Stimulated activated CD4-positive, alpha-beta T cell treated with anti-CD3 and anti-CD28 coated beads, Interleukin-15, amount 100 ng/mL, for 48 hours (primary cell): ENCODE measurements around the gene AQR.

Experiments used
- DNase-seq, 2 donors: peaks; one replicate each; pipeline ENCODE4 v3.0.0-alpha.2; 2020; ENCODE audit warnings: low read depth in 2 of 2

Gene AQR

DNA sequence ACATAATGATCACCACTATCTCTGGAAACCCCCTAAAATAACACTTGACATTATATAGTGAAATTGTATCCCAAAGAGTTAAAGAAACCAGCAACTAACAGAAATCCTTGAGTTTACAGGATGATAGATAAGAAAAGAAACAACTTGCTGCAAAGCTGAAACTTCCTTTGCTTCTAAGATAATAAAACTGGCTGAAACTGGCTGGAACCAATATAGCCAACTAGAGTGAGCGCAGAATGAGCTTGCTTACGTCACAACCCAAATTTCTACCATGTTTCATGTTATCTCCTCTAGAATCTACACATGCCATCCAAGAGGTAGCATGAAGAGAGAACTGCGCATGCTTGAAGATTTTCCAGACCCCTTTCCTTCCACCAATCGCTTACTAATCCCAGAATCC is 90.4 kb downstream of the AQR start:
- DNase-seq: no peak

DNA sequence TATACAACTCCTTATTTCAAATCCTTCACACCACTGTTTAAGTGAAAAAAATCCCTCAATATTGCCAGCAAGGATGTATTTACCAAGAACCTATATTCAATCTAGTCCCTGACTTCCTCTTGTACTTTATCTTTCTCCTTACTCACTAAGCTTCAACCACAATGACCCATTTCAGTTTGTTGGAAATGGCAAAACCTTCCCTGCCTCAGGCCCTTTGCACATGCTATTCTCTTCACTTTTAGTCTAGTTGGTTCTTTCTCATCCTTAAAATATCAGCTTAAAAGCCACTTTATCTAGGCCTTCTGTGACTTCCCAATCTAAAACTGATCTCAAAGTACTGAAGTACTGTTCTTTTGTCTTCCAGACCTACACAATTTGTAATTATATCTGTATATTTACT is 92.9 kb downstream of the AQR start:
- no peak for DNase-seq

GRCh38 chr15:34869110-34869509 is 100.4 kb downstream of the AQR start:
- DNase-seq: no peak

DNA sequence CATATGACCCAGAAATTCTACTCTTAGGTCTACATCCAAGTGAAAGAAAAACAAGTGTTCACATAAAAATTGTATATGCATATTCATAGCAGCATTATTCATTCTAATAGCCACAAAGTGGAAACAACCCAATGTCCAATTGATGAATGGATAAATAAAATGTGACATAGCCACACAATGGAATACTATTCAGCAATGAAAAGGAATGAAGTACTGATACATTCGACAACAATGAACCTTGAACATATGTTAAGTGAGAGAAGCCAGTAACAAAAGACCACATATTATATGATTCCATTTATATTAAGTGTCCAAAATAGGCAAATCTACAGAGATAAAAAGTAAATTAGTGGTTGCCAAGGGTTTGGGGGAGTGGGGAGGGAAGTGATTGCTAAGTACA is 104.0 kb downstream of the AQR start:
- no peak for DNase-seq

GRCh38 chr15:34861214-34861613 is 108.3 kb downstream of the AQR start:
- DNase-seq: no peak

- no peak for DNase-seq
These were observed 113.6 kb downstream of the AQR start for GRCh38 chr15:34855893-34856292.

- DNase-seq: no peak
These were observed 114.1 kb downstream of the AQR start for GRCh38 chr15:34855413-34855812.

DNA sequence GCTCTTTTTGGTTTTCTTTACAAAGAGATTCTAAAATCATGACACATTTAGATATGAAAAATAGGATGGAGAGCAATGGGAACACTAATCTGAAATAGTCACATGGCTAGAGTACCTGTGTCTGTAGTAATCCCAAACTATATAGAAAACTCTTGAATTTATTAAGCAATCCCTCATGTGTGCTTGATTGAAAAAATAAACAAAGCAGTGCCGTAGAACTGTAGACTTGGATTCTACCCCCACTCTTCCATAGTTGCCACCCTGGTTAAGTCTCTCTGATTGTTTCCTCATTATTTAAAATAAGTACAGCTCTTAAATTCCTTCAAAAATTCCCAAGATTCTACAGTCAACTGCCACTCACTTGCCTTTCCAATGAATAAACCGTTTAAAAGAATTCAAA is 115.3 kb downstream of the AQR start:
- DNase-seq: no peak

- no peak for DNase-seq
These were observed 116.4 kb downstream of the AQR start for GRCh38 chr15:34853001-34853758.

DNA sequence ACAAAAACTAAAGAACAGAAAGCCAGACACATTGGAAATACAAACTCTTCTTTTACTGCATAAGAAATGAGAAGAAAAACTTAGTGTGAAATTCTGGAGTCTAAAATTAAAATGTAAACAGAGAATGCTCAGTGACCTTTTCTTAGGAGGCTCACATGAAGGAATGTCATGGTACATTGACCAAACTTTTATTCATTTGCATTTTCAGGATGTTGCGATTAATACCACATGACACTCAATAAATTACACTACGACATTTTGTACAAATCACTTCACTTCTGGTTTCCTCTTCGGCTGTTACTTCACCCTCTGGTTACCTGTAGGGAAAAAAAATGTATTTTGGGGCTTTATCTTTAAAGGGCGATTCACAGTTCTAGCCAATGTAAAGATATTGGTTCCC is 117.8 kb downstream of the AQR start:
- no peak for DNase-seq

DNA sequence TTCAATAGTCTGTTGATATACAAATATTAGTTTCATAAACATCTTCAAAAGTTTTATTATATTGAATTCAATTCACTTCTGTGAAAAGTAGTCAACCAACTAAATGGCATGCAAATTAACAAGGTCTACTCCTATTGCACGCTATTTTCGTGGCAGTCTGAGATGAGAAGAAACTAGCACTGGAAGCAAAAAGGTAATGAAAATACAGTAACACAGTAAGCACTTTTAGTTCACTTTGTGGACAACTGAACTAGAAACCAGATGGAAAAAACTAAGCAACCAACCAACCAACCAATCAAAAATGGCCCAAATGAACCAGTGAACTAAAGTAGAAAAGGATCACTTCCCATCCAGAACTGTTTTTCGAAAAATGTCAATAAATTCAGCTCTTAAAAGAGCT is 118.5 kb downstream of the AQR start:
- DNase-seq: no peak

DNA sequence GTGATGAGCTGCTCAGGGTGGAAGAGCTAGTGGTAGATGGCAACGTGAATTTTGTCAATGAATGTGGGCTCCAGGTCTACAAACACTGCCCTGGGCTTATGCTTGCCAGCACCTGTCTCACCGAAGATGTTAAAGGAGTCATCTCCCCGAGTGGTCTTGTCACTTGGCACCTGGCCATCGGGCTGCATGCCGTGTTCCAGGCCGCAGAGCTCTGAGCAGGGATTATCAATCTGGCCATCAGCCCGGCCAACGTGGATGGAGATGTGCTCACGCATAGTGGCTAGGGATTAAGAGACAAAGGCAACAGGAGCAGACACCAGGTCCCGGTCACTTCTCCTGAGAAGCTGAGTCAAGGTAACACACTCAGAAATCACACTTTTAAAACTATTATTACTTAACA is 119.4 kb downstream of the AQR start:
- DNase-seq: no peak

- no peak for DNase-seq
These were observed 120.1 kb downstream of the AQR start for GRCh38 chr15:34849364-34849959.

- DNase-seq: no peak
These were observed 121.9 kb downstream of the AQR start for GRCh38 chr15:34847598-34847997.

DNA sequence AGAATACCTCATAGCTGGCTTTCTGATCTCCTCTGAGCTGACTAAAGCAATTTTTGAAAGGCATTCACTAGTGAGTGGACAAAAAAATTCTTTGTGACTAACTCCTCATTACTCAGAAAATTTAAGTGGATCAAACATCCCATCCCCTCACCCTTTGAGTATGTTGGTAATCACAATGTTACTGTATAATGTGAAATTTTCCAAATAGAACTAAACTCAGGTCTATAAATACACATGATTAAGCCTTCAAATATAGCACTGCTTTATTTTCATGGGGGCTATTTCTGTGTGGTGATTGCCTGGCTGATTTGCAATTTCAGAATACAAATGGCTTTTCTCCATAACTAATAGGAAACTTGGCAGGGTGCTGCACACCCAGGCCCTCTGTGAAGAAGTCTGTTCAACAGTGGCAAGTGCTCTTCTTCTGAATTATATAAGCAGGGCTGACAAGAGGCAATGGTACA is 128.2 kb downstream of the AQR start:
- DNase-seq: no peak

DNA sequence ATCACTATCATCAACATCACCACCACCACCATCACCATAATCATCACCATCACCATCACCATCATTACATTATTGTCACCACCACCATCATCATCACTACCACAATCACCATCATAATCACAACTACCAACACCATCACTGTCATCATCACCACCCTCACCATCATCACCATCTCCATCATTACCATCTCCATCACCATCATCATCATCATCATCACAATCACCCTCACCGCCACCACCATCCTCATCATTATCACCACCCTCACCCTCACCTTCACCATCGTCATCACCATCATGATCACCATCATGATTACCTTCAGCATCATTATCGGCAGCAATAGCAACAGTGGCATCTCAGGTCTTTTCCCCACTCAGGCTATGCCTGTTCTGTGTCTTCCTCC is 131.3 kb downstream of the AQR start:
- DNase-seq: no peak

- DNase-seq: no peak
These were observed 132.1 kb downstream of the AQR start for GRCh38 chr15:34837246-34838016.

GRCh38 chr15:34828145-34828911 is 141.2 kb downstream of the AQR start:
- DNase-seq: no peak

DNA sequence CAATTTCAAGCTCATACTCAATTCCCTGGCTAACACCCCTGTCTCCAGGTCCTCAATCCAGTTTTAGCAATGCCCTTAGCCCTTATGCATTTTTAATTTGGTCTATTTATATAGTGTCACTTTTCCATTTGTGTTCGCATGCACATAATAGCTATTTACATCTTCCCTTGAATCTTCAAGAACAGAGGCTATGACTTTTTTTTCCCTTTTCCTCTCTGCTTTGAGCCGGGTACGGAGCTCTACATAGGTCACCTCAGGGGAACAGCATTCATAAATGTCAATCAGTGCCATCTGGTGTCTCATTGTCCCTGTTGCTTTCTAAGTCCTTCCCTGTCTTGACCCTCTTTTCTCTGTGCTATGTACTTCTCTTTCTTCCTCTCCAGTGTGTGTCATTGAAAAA is 147.7 kb downstream of the AQR start:
- no peak for DNase-seq

- no peak for DNase-seq
These were observed 149.4 kb downstream of the AQR start for GRCh38 chr15:34820110-34820509.

DNA sequence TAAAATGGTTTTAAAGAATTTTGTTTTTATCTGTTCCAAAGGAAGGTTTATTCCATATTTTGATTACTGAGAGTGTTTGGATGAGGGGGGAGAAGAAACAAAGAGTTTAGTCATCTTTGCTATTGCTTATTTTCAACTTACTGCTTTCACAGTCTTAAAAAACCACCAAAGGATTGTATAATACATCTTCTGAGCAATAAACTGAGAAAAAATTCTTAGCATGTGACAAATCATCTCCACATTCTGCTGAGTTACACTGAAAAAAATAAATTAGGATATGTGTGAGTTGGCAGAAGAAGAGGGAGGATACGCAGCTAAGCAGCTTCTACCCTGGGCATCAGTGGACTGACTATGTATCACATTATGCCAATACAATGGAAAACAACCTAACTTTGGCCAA is 151.0 kb downstream of the AQR start:
- no peak for DNase-seq

DNA sequence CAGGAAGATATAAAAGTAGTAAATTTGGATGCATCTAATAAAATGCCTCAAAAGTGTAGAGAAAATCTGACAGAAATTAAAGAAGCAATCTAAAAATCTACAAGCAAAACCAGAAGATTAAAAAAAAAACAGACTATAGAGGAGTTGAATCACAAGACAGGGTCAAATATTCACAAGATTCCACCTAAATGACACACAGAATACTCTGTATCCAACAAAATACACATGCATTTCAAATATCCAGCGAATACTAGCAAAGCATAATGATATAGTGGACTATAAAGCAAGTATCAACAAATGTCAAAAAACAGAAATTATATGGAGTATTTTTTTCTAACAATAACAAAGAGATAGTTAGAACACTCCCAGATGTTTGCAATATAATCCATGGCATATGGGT is 153.7 kb downstream of the AQR start:
- no peak for DNase-seq
